Measurements from ENCODE around the gene KLF6. TPM values are rescaled to one million over a fixed set of nuclear protein-coding genes. Genes with fewer than 3 reads are reported as not detected.

The KLF6 gene
- total and polyA plus RNA-seq, 2 donors (not counting 1 experiment from before 2014, with no cell fraction given), result 175 to 921 TPM

- no peak for TF ChIP-seq CTCF (IDR thresholded peaks at IDR 0.05)
- TF ChIP-seq EZH2 (IDR thresholded peaks at IDR 0.05; ENCODE audit: borderline replicate concordance, insufficient read depth, low read depth, low read length, poor library complexity, severe bottlenecking), result no peak
- H3K27ac ChIP-seq (ENCODE audit: low read length in 2 of 2), result no peak overlapping the region
- H3K4me1 ChIP-seq (ENCODE audit: control insufficient read depth in 2 of 2, insufficient read depth in 2 of 2, low read length in 2 of 2), result peaks cover 17% of the 10 kb centered on the region in 2 donors
- H3K4me2 ChIP-seq (replicated peaks; ENCODE audit: low read depth, low read length, poor library complexity, severe bottlenecking), result no peak overlapping the region
- no peak overlapping the region for H2AFZ ChIP-seq (ENCODE audit: insufficient read depth, low read depth, low read length, poor library complexity, severe bottlenecking)
- intact Hi-C loops (cut with micrococcal nuclease), result loop anchor here (10.0 kb wide), 1 partner anchor 612 kb away; the partner anchor contains the start of gene PITRM1
- H3K9me3 ChIP-seq (ENCODE audit: control extremely low read depth in 1 of 3, control insufficient read depth in 2 of 3, insufficient read depth in 1 of 3, low read length in 2 of 3), result peaks cover 0 to 3% (median 1%) of the 10 kb centered on the region in 3 donors
- ChIA-PET CTCF (no interaction called here), POLR2A (no interaction called here)
- Mint-ChIP-seq H3K9me3 (ENCODE audit: insufficient read depth) (peaks cover 6% of the 10 kb centered on the region), H3K4me1 (peaks cover 21% of the 10 kb centered on the region), H3K4me3 (no peak overlapping the region), H3K27ac (peak overlapping the region; percentile 96), H3K27me3 (no peaks in the 10 kb centered on the region)
- H4K20me1 ChIP-seq (ENCODE audit: control insufficient read depth, insufficient read depth, low read length, poor library complexity, severe bottlenecking), result peaks cover 30% of the 10 kb centered on the region
- no peak overlapping the region for H3K9ac ChIP-seq (ENCODE audit: low read length)
- H3K36me3 ChIP-seq (replicated peaks in 1 of 2; ENCODE audit: control extremely low read depth in 1 of 2, control insufficient read depth in 1 of 2, extremely low read depth in 1 of 2, insufficient read depth in 2 of 2, low read length in 1 of 2), result peaks cover 0 to 2% of the 10 kb centered on the region in 2 experiments
- 100% methylated on average over 1 of the region's 3 CpGs for WGBS (ENCODE audit: insufficient coverage)
- no peaks in the 10 kb centered on the region for H3K27me3 ChIP-seq (replicated peaks in 1 of 4; ENCODE audit: control extremely low read depth in 1 of 4, control insufficient read depth in 3 of 4, insufficient read depth in 4 of 4, low read length in 3 of 4)
- no peak for DNase-seq
- H3K4me3 ChIP-seq (ENCODE audit: control extremely low read depth in 1 of 5, extremely low read depth in 1 of 5, insufficient read depth in 1 of 5, low read depth in 2 of 5, low read length in 4 of 5), result no peak overlapping the region
- ATAC-seq (ENCODE audit: low read depth), result no peak
- H3K79me2 ChIP-seq (ENCODE audit: control insufficient read depth, insufficient read depth, low read length), result peaks cover 34% of the 10 kb centered on the region
These were observed 2.0 kb upstream of the KLF6 start for GRCh38 chr10:3787016-3787400.

- Mint-ChIP-seq H3K9me3 (ENCODE audit: insufficient read depth) (peaks cover 6% of the 10 kb centered on the region), H3K27me3 (no peaks in the 10 kb centered on the region), H3K27ac (peak overlapping the region; percentile 96), H3K4me1 (peaks cover 23% of the 10 kb centered on the region), H3K4me3 (peak overlapping the region; percentile 96)
- Histone ChIP-seq H3K36me3 (replicated peaks in 1 of 2; ENCODE audit: control extremely low read depth in 1 of 2, control insufficient read depth in 1 of 2, extremely low read depth in 1 of 2, insufficient read depth in 2 of 2, low read length in 1 of 2) (peaks cover 0 to 7% of the 10 kb centered on the region in 2 experiments), H3K4me3 (ENCODE audit: control extremely low read depth in 1 of 5, extremely low read depth in 1 of 5, insufficient read depth in 1 of 5, low read depth in 2 of 5, low read length in 4 of 5) (peak overlapping the region in 4 of 5 experiments; percentile 38 to 80 (median 69)), H2AFZ (ENCODE audit: insufficient read depth, low read depth, low read length, poor library complexity, severe bottlenecking) (no peak overlapping the region), H3K9me3 (ENCODE audit: control extremely low read depth in 1 of 3, control insufficient read depth in 2 of 3, insufficient read depth in 1 of 3, low read length in 2 of 3) (peaks cover 1 to 4% (median 3%) of the 10 kb centered on the region in 3 donors), H3K4me2 (replicated peaks; ENCODE audit: low read depth, low read length, poor library complexity, severe bottlenecking) (peak overlapping the region; percentile 95), H3K79me2 (ENCODE audit: control insufficient read depth, insufficient read depth, low read length) (peaks cover 40% of the 10 kb centered on the region), H3K27me3 (replicated peaks in 1 of 4; ENCODE audit: control extremely low read depth in 1 of 4, control insufficient read depth in 3 of 4, insufficient read depth in 4 of 4, low read length in 3 of 4) (no peaks in the 10 kb centered on the region), H3K27ac (ENCODE audit: low read length in 2 of 2) (peak overlapping the region; percentile 90 to 100), H4K20me1 (ENCODE audit: control insufficient read depth, insufficient read depth, low read length, poor library complexity, severe bottlenecking) (peaks cover 35% of the 10 kb centered on the region), H3K9ac (ENCODE audit: low read length) (peak overlapping the region; percentile 98), H3K4me1 (ENCODE audit: control insufficient read depth in 2 of 2, insufficient read depth in 2 of 2, low read length in 2 of 2) (peaks cover 21 to 22% of the 10 kb centered on the region in 2 donors)
- POLR2A ChIA-PET, result interaction anchor here (0.6 to 4.0 kb wide), 8 partner anchors 23 to 571 kb away, joined by 6 to 34 read pairs (median 22); no protein-coding TSS in a partner anchor
- peak; percentile 39 for DNase-seq
- WGBS (ENCODE audit: insufficient coverage), result 95% methylated on average over 13 of the region's 18 CpGs
- intact Hi-C loops (cut with micrococcal nuclease), result loop anchor here (10.0 kb wide), 1 partner anchor 612 kb away; the partner anchor contains the start of gene PITRM1
- CTCF ChIA-PET, result interaction anchor here (1.6 to 2.0 kb wide), 2 partner anchors 19 to 89 kb away, joined by 4 to 9 read pairs; no protein-coding TSS in a partner anchor
- TF ChIP-seq CTCF (IDR thresholded peaks at IDR 0.05) (no peak), EZH2 (IDR thresholded peaks at IDR 0.05; ENCODE audit: borderline replicate concordance, insufficient read depth, low read depth, low read length, poor library complexity, severe bottlenecking) (no peak)
- no peak for ATAC-seq (ENCODE audit: low read depth)
These were observed 1.4 kb upstream of the KLF6 start for GRCh38 chr10:3786295-3787015.
